Parathyroid adenoma (tissue), 2 donors: ENCODE measurements around the gene ST8SIA5.

Source experiments
- H2AFZ ChIP-seq: fragments of 300-600 bp; sonication (generic); one replicate; pipeline ENCODE4 v1.7.0; 2017; ENCODE audit warnings: antibody characterized with exemption, mild to moderate bottlenecking
- H3K27ac ChIP-seq: fragments of 300-600 bp; sonication (generic); one replicate; pipeline ENCODE4 v1.7.0; 2017
- H3K27me3 ChIP-seq: fragments of 300-600 bp; sonication (generic); one replicate; pipeline ENCODE4 v1.7.0; 2017; ENCODE audit warnings: low read length; ENCODE audit not compliant: control insufficient read depth, insufficient read depth
- H3K36me3 ChIP-seq: fragments of 300-600 bp; sonication (generic); one replicate; pipeline ENCODE4 v1.7.0; 2017; ENCODE audit warnings: low read length; ENCODE audit not compliant: control insufficient read depth, insufficient read depth
- H3K4me1 ChIP-seq: fragments of 300-600 bp; sonication (generic); one replicate; pipeline ENCODE4 v1.7.0; 2017; ENCODE audit warnings: control low read depth
- H3K4me2 ChIP-seq: fragments of 300-600 bp; sonication (generic); one replicate; pipeline ENCODE4 v1.7.0; 2017; ENCODE audit warnings: low read length
- H3K4me3 ChIP-seq: fragments of 300-600 bp; sonication (generic); one replicate; pipeline ENCODE4 v1.7.0; 2017; ENCODE audit warnings: low read depth, low read length
- H3K79me2 ChIP-seq: fragments of 300-600 bp; sonication (generic); one replicate; pipeline ENCODE4 v1.7.0; 2017; ENCODE audit warnings: control low read depth
- H3K9ac ChIP-seq: fragments of 300-600 bp; sonication (generic); one replicate; pipeline ENCODE4 v1.7.0; 2017; ENCODE audit warnings: mild to moderate bottlenecking
- H3K9me3 ChIP-seq: fragments of 300-600 bp; sonication (generic); one replicate; pipeline ENCODE4 v1.7.0; 2017; ENCODE audit warnings: low read length; ENCODE audit not compliant: control insufficient read depth
- CTCF ChIP-seq: fragments of 300-600 bp; sonication (generic); IDR thresholded peaks from one replicate; pipeline ENCODE4 v1.7.0; 2017; ENCODE audit warnings: antibody characterized with exemption, mild to moderate bottlenecking
- donor health status: primary hyperparathyroidism.

The ST8SIA5 gene

GRCh38 chr18:46731316-46731715 is 25.5 kb downstream of the ST8SIA5 start:
- no peak for TF ChIP-seq CTCF
- no peaks in the 10 kb centered on the region for H3K36me3 ChIP-seq
- H3K79me2 ChIP-seq, result peaks cover 73% of the 10 kb centered on the region
- no peaks in the 10 kb centered on the region for H3K9me3 ChIP-seq
- H3K27ac ChIP-seq, result no peak overlapping the region
- no peaks in the 10 kb centered on the region for H3K4me1 ChIP-seq
- no peak overlapping the region for H3K4me2 ChIP-seq
- no peak overlapping the region for H3K4me3 ChIP-seq
- no peaks in the 10 kb centered on the region for H3K27me3 ChIP-seq
- no peak overlapping the region for H3K9ac ChIP-seq
- no peak overlapping the region for H2AFZ ChIP-seq

GRCh38 chr18:46728219-46728930 is 28.5 kb downstream of the ST8SIA5 start:
- Histone ChIP-seq H3K79me2 (peaks cover 73% of the 10 kb centered on the region), H3K27ac (no peak overlapping the region), H3K36me3 (no peaks in the 10 kb centered on the region), H2AFZ (no peak overlapping the region), H3K4me1 (peaks cover 5% of the 10 kb centered on the region), H3K9ac (no peak overlapping the region), H3K4me2 (no peak overlapping the region), H3K9me3 (no peaks in the 10 kb centered on the region), H3K4me3 (no peak overlapping the region), H3K27me3 (no peaks in the 10 kb centered on the region)
- TF ChIP-seq CTCF, result no peak

- H3K4me1 ChIP-seq, result peaks cover 5% of the 10 kb centered on the region
- peaks cover 71% of the 10 kb centered on the region for H3K79me2 ChIP-seq
- H2AFZ ChIP-seq, result no peak overlapping the region
- no peaks in the 10 kb centered on the region for H3K36me3 ChIP-seq
- H3K9ac ChIP-seq, result no peak overlapping the region
- H3K9me3 ChIP-seq, result no peaks in the 10 kb centered on the region
- H3K4me2 ChIP-seq, result no peak overlapping the region
- no peaks in the 10 kb centered on the region for H3K27me3 ChIP-seq
- no peak overlapping the region for H3K4me3 ChIP-seq
- no peak overlapping the region for H3K27ac ChIP-seq
- no peak for TF ChIP-seq CTCF
Observed at GRCh38 chr18:46727177-46727576, 29.7 kb downstream of the ST8SIA5 start.

- no peak overlapping the region for H3K4me3 ChIP-seq
- H3K4me2 ChIP-seq, result no peak overlapping the region
- no peak for TF ChIP-seq CTCF
- H2AFZ ChIP-seq, result no peak overlapping the region
- no peaks in the 10 kb centered on the region for H3K36me3 ChIP-seq
- H3K79me2 ChIP-seq, result peaks cover 62% of the 10 kb centered on the region
- H3K27me3 ChIP-seq, result no peaks in the 10 kb centered on the region
- H3K9me3 ChIP-seq, result no peaks in the 10 kb centered on the region
- no peak overlapping the region for H3K27ac ChIP-seq
- H3K4me1 ChIP-seq, result peaks cover 23% of the 10 kb centered on the region
- H3K9ac ChIP-seq, result no peak overlapping the region
Observed at GRCh38 chr18:46725310-46725709, 31.5 kb downstream of the ST8SIA5 start.

GRCh38 chr18:46723856-46724415 is 32.9 kb downstream of the ST8SIA5 start:
- no peaks in the 10 kb centered on the region for H3K36me3 ChIP-seq
- H2AFZ ChIP-seq, result no peak overlapping the region
- H3K27ac ChIP-seq, result no peak overlapping the region
- H3K9ac ChIP-seq, result no peak overlapping the region
- H3K9me3 ChIP-seq, result no peaks in the 10 kb centered on the region
- no peak for TF ChIP-seq CTCF
- H3K79me2 ChIP-seq, result peaks cover 55% of the 10 kb centered on the region
- no peak overlapping the region for H3K4me3 ChIP-seq
- no peaks in the 10 kb centered on the region for H3K27me3 ChIP-seq
- peaks cover 33% of the 10 kb centered on the region for H3K4me1 ChIP-seq
- no peak overlapping the region for H3K4me2 ChIP-seq
